SH-SY5Y (cell line): ENCODE measurements around the gene SHISA4.

Source experiments
- GATA2 ChIP-seq: IDR thresholded peaks from 2 replicates; pipeline ENCODE4 v1.6.1; 2011; ENCODE audit warnings: mild to moderate bottlenecking, low read depth, low read length
- GATA3 ChIP-seq: IDR thresholded peaks from 2 replicates; pipeline ENCODE4 v1.6.1; 2011; ENCODE audit warnings: low read depth, mild to moderate bottlenecking, low read length, moderate library complexity

- TF ChIP-seq GATA3 (no peak), GATA2 (no peak)
Measured at GRCh38 chr1:201848230-201848629, 40.5 kb upstream of the SHISA4 start.
